Measurements from ENCODE around the gene SRSF5. TPM values are rescaled to one million over a fixed set of nuclear protein-coding genes. Genes with fewer than 3 reads are reported as not detected.

SRSF5 gene
- total and polyA plus RNA-seq, 2 donors (not counting 1 experiment from before 2014, with no cell fraction given) = 701 to 768 TPM

DNA sequence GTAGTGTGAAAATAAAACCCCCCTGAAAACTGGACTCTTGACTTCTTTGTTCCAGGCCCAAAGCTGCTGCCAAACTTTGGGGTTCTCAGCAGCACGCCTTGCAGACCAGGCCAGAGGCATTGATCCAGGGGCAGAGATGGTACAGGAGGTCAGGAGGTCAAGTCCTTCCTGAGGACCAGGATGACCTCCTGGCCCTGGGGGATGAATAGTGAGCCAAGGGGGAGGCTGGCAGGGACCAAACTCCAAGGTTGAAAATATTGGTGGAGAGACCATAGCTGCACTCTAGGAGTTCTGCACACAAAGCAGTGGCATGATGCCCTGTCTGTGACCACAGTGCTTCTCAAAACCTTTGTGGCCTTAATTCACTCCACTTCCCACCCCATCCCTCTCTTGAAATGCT, 18.0 kb downstream of the SRSF5 start:
- Mint-ChIP-seq H3K27me3 (no peaks in the 10 kb centered on the region), H3K27ac (no peak overlapping the region), H3K9me3 (ENCODE audit: insufficient read depth) (no peaks in the 10 kb centered on the region), H3K4me3 (no peak overlapping the region), H3K4me1 (peaks cover 3% of the 10 kb centered on the region)
- no peaks in the 10 kb centered on the region for H3K4me1 ChIP-seq (ENCODE audit: control insufficient read depth in 2 of 2, insufficient read depth in 2 of 2, low read length in 2 of 2)
- intact Hi-C loops (cut with micrococcal nuclease) = no loop called here
- H3K79me2 ChIP-seq (ENCODE audit: control insufficient read depth, insufficient read depth, low read length) = peaks cover 16% of the 10 kb centered on the region
- H3K4me2 ChIP-seq (replicated peaks; ENCODE audit: low read depth, low read length, poor library complexity, severe bottlenecking) = no peak overlapping the region
- DNase-seq (no peak), ATAC-seq (ENCODE audit: low read depth) (no peak)
- H4K20me1 ChIP-seq (ENCODE audit: control insufficient read depth, insufficient read depth, low read length, poor library complexity, severe bottlenecking) = no peaks in the 10 kb centered on the region
- no peak overlapping the region for H3K9ac ChIP-seq (ENCODE audit: low read length)
- no peak overlapping the region for H2AFZ ChIP-seq (ENCODE audit: insufficient read depth, low read depth, low read length, poor library complexity, severe bottlenecking)
- 88% methylated on average over 1 of the region's 1 CpG for WGBS (ENCODE audit: insufficient coverage)
- POLR2A ChIA-PET = no interaction called here
- no peak overlapping the region for H3K4me3 ChIP-seq (ENCODE audit: control extremely low read depth in 1 of 5, extremely low read depth in 1 of 5, insufficient read depth in 1 of 5, low read depth in 2 of 5, low read length in 4 of 5)
- TF ChIP-seq, protein P1, sequence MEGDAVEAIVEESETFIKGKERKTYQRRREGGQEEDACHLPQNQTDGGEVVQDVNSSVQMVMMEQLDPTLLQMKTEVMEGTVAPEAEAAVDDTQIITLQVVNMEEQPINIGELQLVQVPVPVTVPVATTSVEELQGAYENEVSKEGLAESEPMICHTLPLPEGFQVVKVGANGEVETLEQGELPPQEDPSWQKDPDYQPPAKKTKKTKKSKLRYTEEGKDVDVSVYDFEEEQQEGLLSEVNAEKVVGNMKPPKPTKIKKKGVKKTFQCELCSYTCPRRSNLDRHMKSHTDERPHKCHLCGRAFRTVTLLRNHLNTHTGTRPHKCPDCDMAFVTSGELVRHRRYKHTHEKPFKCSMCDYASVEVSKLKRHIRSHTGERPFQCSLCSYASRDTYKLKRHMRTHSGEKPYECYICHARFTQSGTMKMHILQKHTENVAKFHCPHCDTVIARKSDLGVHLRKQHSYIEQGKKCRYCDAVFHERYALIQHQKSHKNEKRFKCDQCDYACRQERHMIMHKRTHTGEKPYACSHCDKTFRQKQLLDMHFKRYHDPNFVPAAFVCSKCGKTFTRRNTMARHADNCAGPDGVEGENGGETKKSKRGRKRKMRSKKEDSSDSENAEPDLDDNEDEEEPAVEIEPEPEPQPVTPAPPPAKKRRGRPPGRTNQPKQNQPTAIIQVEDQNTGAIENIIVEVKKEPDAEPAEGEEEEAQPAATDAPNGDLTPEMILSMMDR (IDR thresholded peaks at IDR 0.05) = no peak
- TF ChIP-seq EZH2 (IDR thresholded peaks at IDR 0.05; ENCODE audit: borderline replicate concordance, insufficient read depth, low read depth, low read length, poor library complexity, severe bottlenecking) = no peak
- H3K9me3 ChIP-seq (ENCODE audit: control extremely low read depth in 1 of 3, control insufficient read depth in 2 of 3, insufficient read depth in 1 of 3, low read length in 2 of 3) = no peaks in the 10 kb centered on the region
- H3K27me3 ChIP-seq (replicated peaks in 1 of 4; ENCODE audit: control extremely low read depth in 1 of 4, control insufficient read depth in 3 of 4, insufficient read depth in 4 of 4, low read length in 3 of 4) = no peaks in the 10 kb centered on the region
- H3K36me3 ChIP-seq (replicated peaks in 1 of 2; ENCODE audit: control extremely low read depth in 1 of 2, control insufficient read depth in 1 of 2, extremely low read depth in 1 of 2, insufficient read depth in 2 of 2, low read length in 1 of 2) = peaks cover 5 to 16% of the 10 kb centered on the region in 2 experiments
- no peak overlapping the region for H3K27ac ChIP-seq (ENCODE audit: low read length in 2 of 2)
- CTCF ChIA-PET = interaction anchor here (0.6 kb wide), 1 partner anchor 8 kb away, joined by 3 read pairs; no protein-coding TSS in a partner anchor

DNA sequence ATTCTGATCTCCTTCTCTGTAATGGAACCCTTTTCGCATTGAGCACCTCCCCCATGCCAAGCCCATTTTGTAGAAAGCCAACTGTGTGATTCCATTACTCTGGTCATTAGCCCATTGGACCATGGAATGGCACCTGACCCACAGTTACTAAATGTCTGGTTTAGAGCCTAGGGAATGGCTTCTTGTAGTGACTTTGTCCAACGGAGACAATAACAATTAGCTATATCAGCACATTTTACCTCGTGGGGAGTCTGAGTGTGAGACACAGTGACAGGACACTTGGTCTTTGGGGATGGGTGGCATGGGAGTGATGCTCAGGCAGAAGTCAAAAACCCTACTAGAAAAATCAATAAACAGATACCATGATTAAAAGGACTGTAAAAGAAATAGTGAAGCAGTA, 19.7 kb downstream of the SRSF5 start:
- no peak overlapping the region for H3K4me3 ChIP-seq (ENCODE audit: control extremely low read depth in 1 of 5, extremely low read depth in 1 of 5, insufficient read depth in 1 of 5, low read depth in 2 of 5, low read length in 4 of 5)
- Mint-ChIP-seq H3K4me3 (no peak overlapping the region), H3K9me3 (ENCODE audit: insufficient read depth) (no peaks in the 10 kb centered on the region), H3K4me1 (peaks cover 3% of the 10 kb centered on the region), H3K27ac (no peak overlapping the region), H3K27me3 (no peaks in the 10 kb centered on the region)
- CTCF ChIA-PET = interaction anchor here (1.1 to 1.5 kb wide), 2 partner anchors 59 to 182 kb away, joined by 3 read pairs; no protein-coding TSS in a partner anchor
- H3K79me2 ChIP-seq (ENCODE audit: control insufficient read depth, insufficient read depth, low read length) = peaks cover 13% of the 10 kb centered on the region
- POLR2A ChIA-PET = no interaction called here
- H3K27ac ChIP-seq (ENCODE audit: low read length in 2 of 2) = no peak overlapping the region
- intact Hi-C loops (cut with micrococcal nuclease) = no loop called here
- H2AFZ ChIP-seq (ENCODE audit: insufficient read depth, low read depth, low read length, poor library complexity, severe bottlenecking) = no peak overlapping the region
- TF ChIP-seq, protein P1 (IDR thresholded peaks at IDR 0.05) = no peak
- TF ChIP-seq EZH2 (IDR thresholded peaks at IDR 0.05; ENCODE audit: borderline replicate concordance, insufficient read depth, low read depth, low read length, poor library complexity, severe bottlenecking) = no peak
- no peaks in the 10 kb centered on the region for H3K9me3 ChIP-seq (ENCODE audit: control extremely low read depth in 1 of 3, control insufficient read depth in 2 of 3, insufficient read depth in 1 of 3, low read length in 2 of 3)
- no peak overlapping the region for H3K9ac ChIP-seq (ENCODE audit: low read length)
- no CpG with 5 or more reads among the region's 3 CpGs for WGBS (ENCODE audit: insufficient coverage)
- H3K4me1 ChIP-seq (ENCODE audit: control insufficient read depth in 2 of 2, insufficient read depth in 2 of 2, low read length in 2 of 2) = no peaks in the 10 kb centered on the region
- DNase-seq = no peak
- peaks cover under 1 to 4% of the 10 kb centered on the region in 2 experiments for H3K36me3 ChIP-seq (replicated peaks in 1 of 2; ENCODE audit: control extremely low read depth in 1 of 2, control insufficient read depth in 1 of 2, extremely low read depth in 1 of 2, insufficient read depth in 2 of 2, low read length in 1 of 2)
- no peaks in the 10 kb centered on the region for H3K27me3 ChIP-seq (replicated peaks in 1 of 4; ENCODE audit: control extremely low read depth in 1 of 4, control insufficient read depth in 3 of 4, insufficient read depth in 4 of 4, low read length in 3 of 4)
- no peak overlapping the region for H3K4me2 ChIP-seq (replicated peaks; ENCODE audit: low read depth, low read length, poor library complexity, severe bottlenecking)
- H4K20me1 ChIP-seq (ENCODE audit: control insufficient read depth, insufficient read depth, low read length, poor library complexity, severe bottlenecking) = no peaks in the 10 kb centered on the region
- ATAC-seq (ENCODE audit: low read depth) = no peak
